GM21786 (cell line): ENCODE results near the gene CD5L.

ENCODE experiments used
- ATAC-seq: cut with Tn5 transposase; IDR thresholded peaks from one replicate; pipeline ENCODE4 v1.9.1; 2021; ENCODE audit not compliant: unreplicated experiment

Gene CD5L

GRCh38 chr1:157841708-157842107 is at the start of gene CD5L:
CD5L (minus strand) TSS chr1:157841808; CDS start chr1:157841701, 107 bp downstream.
- no peak for ATAC-seq

GRCh38 chr1:157882580-157882979 is 41.0 kb upstream of the CD5L start:
- no peak for ATAC-seq

- no peak for ATAC-seq
Observed at GRCh38 chr1:157880621-157881020, 39.0 kb upstream of the CD5L start.

GRCh38 chr1:157878059-157878458 is 36.5 kb upstream of the CD5L start:
- no peak for ATAC-seq

- no peak for ATAC-seq
Observed at GRCh38 chr1:157870490-157870889, 28.9 kb upstream of the CD5L start.

- ATAC-seq = no peak
Observed at GRCh38 chr1:157868654-157869053, 27.0 kb upstream of the CD5L start.

GRCh38 chr1:157862114-157863070 is 20.8 kb upstream of the CD5L start:
- no peak for ATAC-seq

GRCh38 chr1:157856538-157856937 is 14.9 kb upstream of the CD5L start:
- ATAC-seq = no peak

GRCh38 chr1:157852476-157852875 is 10.9 kb upstream of the CD5L start:
- no peak for ATAC-seq

GRCh38 chr1:157849229-157849875 is 7.7 kb upstream of the CD5L start:
- no peak for ATAC-seq

GRCh38 chr1:157844089-157844830 is 2.7 kb upstream of the CD5L start:
- no peak for ATAC-seq

- ATAC-seq = no peak
Observed at GRCh38 chr1:157842939-157843338, 1.3 kb upstream of the CD5L start.

GRCh38 chr1:157838966-157839365 is 2.6 kb downstream of the CD5L start:
- ATAC-seq = no peak

- no peak for ATAC-seq
Observed at GRCh38 chr1:157834430-157834829, 7.2 kb downstream of the CD5L start.

GRCh38 chr1:157833145-157833544 is 8.5 kb downstream of the CD5L start:
- no peak for ATAC-seq

GRCh38 chr1:157831968-157832626 is 9.5 kb downstream of the CD5L start:
- ATAC-seq = no peak

- no peak for ATAC-seq
Observed at GRCh38 chr1:157830887-157831286, 10.7 kb downstream of the CD5L start.

GRCh38 chr1:157829711-157830110 is 11.9 kb downstream of the CD5L start:
- no peak for ATAC-seq

- no peak for ATAC-seq
Observed at GRCh38 chr1:157829210-157829609, 12.4 kb downstream of the CD5L start.

- ATAC-seq = no peak
Observed at GRCh38 chr1:157820299-157820698, 21.3 kb downstream of the CD5L start.

- ATAC-seq = no peak
Observed at GRCh38 chr1:157819896-157820295, 21.7 kb downstream of the CD5L start, which contains the start of gene FCRL1. FCRL1 (minus strand) TSS chr1:157820120; CDS start chr1:157820037, 83 bp downstream.
